ENCODE data around the gene LIG1.
"Not testable (repeated sequence)": the region's sequence is repeated elsewhere in the genome, so short reads cannot be mapped to it uniquely, and the experiment has no call there.

The LIG1 gene

GRCh38 chr19:48120505-48120904 lies 49.6 kb downstream of the LIG1 start:
- no peak for DNase-seq

- DNase-seq, result no peak
These were observed 52.0 kb downstream of the LIG1 start for GRCh38 chr19:48118131-48118517.

- DNase-seq, result no peak
These were observed 52.5 kb downstream of the LIG1 start for GRCh38 chr19:48117515-48118130.

- DNase-seq, result no peak
These were observed 56.8 kb downstream of the LIG1 start for GRCh38 chr19:48113190-48113917.

- no peak for DNase-seq
These were observed 58.9 kb downstream of the LIG1 start for GRCh38 chr19:48111280-48111679.

- peak; percentile 88 for DNase-seq
These were observed 59.7 kb downstream of the LIG1 start, which contains the start of gene PLA2G4C for GRCh38 chr19:48110350-48110966. TSS of gene PLA2G4C (minus strand) at chr19:48110817. CDS start at chr19:48106529, 4,288 bp downstream.

- DNase-seq, result no peak
These were observed 61.0 kb downstream of the LIG1 start for GRCh38 chr19:48108997-48109782.

GRCh38 chr19:48103922-48104321 lies 66.2 kb downstream of the LIG1 start:
- DNase-seq, result no peak

- DNase-seq, result peak; percentile 44
These were observed 67.0 kb downstream of the LIG1 start for GRCh38 chr19:48102870-48103751.

GRCh38 chr19:48095612-48096175 lies 74.5 kb downstream of the LIG1 start:
- DNase-seq, result peak; percentile 90

GRCh38 chr19:48094855-48095203 lies 75.3 kb downstream of the LIG1 start:
- DNase-seq, result peak; percentile 26

- no peak for DNase-seq
These were observed 75.9 kb downstream of the LIG1 start for GRCh38 chr19:48094129-48094854.

GRCh38 chr19:48091111-48091718 lies 78.9 kb downstream of the LIG1 start:
- peak; percentile 97 for DNase-seq

- peak; percentile 20 for DNase-seq
These were observed 79.8 kb downstream of the LIG1 start for GRCh38 chr19:48090281-48090802.

- DNase-seq, result not testable (repeated sequence)
These were observed 81.2 kb downstream of the LIG1 start for GRCh38 chr19:48088991-48089390.

- no peak for DNase-seq
These were observed 84.0 kb downstream of the LIG1 start for GRCh38 chr19:48085904-48086864.

GRCh38 chr19:48085076-48085475 lies 85.1 kb downstream of the LIG1 start:
- no peak for DNase-seq

- DNase-seq, result peak; percentile 65
These were observed 89.0 kb downstream of the LIG1 start for GRCh38 chr19:48081106-48081505.

GRCh38 chr19:48070177-48070769 lies 99.9 kb downstream of the LIG1 start:
- not testable (repeated sequence) for DNase-seq

Data from fibroblast of skin of scalp (primary cell).